ENCODE measurements around the gene PCP4.

PCP4 gene

GRCh38 chr21:39874206-39874605, 7.0 kb downstream of the PCP4 start:
- Histone ChIP-seq H3F3A (ENCODE audit: insufficient read depth) (no peaks in the 10 kb centered on the region), H3K4me3 (ENCODE audit: insufficient read depth, low read length, poor library complexity, severe bottlenecking) (no peak overlapping the region), H3K9me2 (replicated peaks; ENCODE audit: insufficient read depth, low read length) (no peaks in the 10 kb centered on the region), H3K9ac (ENCODE audit: low read length) (no peak overlapping the region), H3K79me2 (ENCODE audit: insufficient read depth, low read length) (no peaks in the 10 kb centered on the region), H3K27me3 (ENCODE audit: low read length) (no peaks in the 10 kb centered on the region), H3K27ac (ENCODE audit: low read depth, low read length) (no peak overlapping the region), H3K4me2 (ENCODE audit: low read depth, low read length, poor library complexity, severe bottlenecking) (no peak overlapping the region), H3K9me3 (ENCODE audit: insufficient read depth, low read length) (no peaks in the 10 kb centered on the region), H4K20me1 (ENCODE audit: low read depth, low read length) (no peaks in the 10 kb centered on the region), H2AFZ (ENCODE audit: low read depth, low read length, severe bottlenecking) (no peak overlapping the region), H3K36me3 (ENCODE audit: low read length) (no peaks in the 10 kb centered on the region)
- TF ChIP-seq EZH2phosphoT487 (conservative IDR thresholded peaks at IDR 0.05; ENCODE audit: low read length), result no peak
- TF ChIP-seq CTCF (IDR thresholded peaks at IDR 0.05; ENCODE audit: insufficient read depth, low read length, poor library complexity, severe bottlenecking), result no peak

GRCh38 chr21:39874759-39875158, 7.5 kb downstream of the PCP4 start:
- TF ChIP-seq EZH2phosphoT487 (conservative IDR thresholded peaks at IDR 0.05; ENCODE audit: low read length), result no peak
- no peak for TF ChIP-seq CTCF (IDR thresholded peaks at IDR 0.05; ENCODE audit: insufficient read depth, low read length, poor library complexity, severe bottlenecking)
- no peaks in the 10 kb centered on the region for H3K79me2 ChIP-seq (ENCODE audit: insufficient read depth, low read length)
- H3K9me2 ChIP-seq (replicated peaks; ENCODE audit: insufficient read depth, low read length), result no peaks in the 10 kb centered on the region
- H3K9me3 ChIP-seq (ENCODE audit: insufficient read depth, low read length), result no peaks in the 10 kb centered on the region
- H2AFZ ChIP-seq (ENCODE audit: low read depth, low read length, severe bottlenecking), result no peak overlapping the region
- H3K27me3 ChIP-seq (ENCODE audit: low read length), result no peaks in the 10 kb centered on the region
- H3K27ac ChIP-seq (ENCODE audit: low read depth, low read length), result no peak overlapping the region
- no peaks in the 10 kb centered on the region for H4K20me1 ChIP-seq (ENCODE audit: low read depth, low read length)
- no peak overlapping the region for H3K4me3 ChIP-seq (ENCODE audit: insufficient read depth, low read length, poor library complexity, severe bottlenecking)
- no peaks in the 10 kb centered on the region for H3F3A ChIP-seq (ENCODE audit: insufficient read depth)
- H3K9ac ChIP-seq (ENCODE audit: low read length), result no peak overlapping the region
- H3K4me2 ChIP-seq (ENCODE audit: low read depth, low read length, poor library complexity, severe bottlenecking), result no peak overlapping the region
- H3K36me3 ChIP-seq (ENCODE audit: low read length), result no peaks in the 10 kb centered on the region

DNA sequence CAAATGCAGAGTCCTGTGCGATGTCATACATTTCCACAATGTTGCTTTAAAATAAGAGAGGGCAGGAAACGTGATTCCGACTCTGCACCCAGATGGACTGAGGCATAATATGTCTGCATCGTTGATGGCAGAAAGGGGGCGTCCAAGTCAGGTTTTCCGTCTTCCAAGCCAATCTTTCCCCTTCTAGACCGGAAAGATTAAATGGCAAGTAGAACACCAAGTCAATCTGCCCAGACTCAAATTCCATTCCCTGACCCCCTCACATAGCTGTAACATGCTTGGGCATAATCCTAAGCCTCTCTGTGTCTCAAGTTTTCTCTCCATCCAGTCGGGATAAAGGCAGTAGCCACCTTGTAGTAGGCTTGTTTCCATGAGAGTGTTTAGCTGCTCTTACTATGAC, 14.4 kb downstream of the PCP4 start:
- no peaks in the 10 kb centered on the region for H3K27me3 ChIP-seq (ENCODE audit: low read length)
- H3K4me3 ChIP-seq (ENCODE audit: insufficient read depth, low read length, poor library complexity, severe bottlenecking), result no peak overlapping the region
- no peak for TF ChIP-seq EZH2phosphoT487 (conservative IDR thresholded peaks at IDR 0.05; ENCODE audit: low read length)
- no peak for TF ChIP-seq CTCF (IDR thresholded peaks at IDR 0.05; ENCODE audit: insufficient read depth, low read length, poor library complexity, severe bottlenecking)
- H3K9me3 ChIP-seq (ENCODE audit: insufficient read depth, low read length), result no peaks in the 10 kb centered on the region
- H3K9me2 ChIP-seq (replicated peaks; ENCODE audit: insufficient read depth, low read length), result no peaks in the 10 kb centered on the region
- H3K27ac ChIP-seq (ENCODE audit: low read depth, low read length), result no peak overlapping the region
- no peaks in the 10 kb centered on the region for H3K36me3 ChIP-seq (ENCODE audit: low read length)
- no peaks in the 10 kb centered on the region for H4K20me1 ChIP-seq (ENCODE audit: low read depth, low read length)
- no peaks in the 10 kb centered on the region for H3F3A ChIP-seq (ENCODE audit: insufficient read depth)
- H2AFZ ChIP-seq (ENCODE audit: low read depth, low read length, severe bottlenecking), result no peak overlapping the region
- H3K9ac ChIP-seq (ENCODE audit: low read length), result no peak overlapping the region
- no peaks in the 10 kb centered on the region for H3K79me2 ChIP-seq (ENCODE audit: insufficient read depth, low read length)
- H3K4me2 ChIP-seq (ENCODE audit: low read depth, low read length, poor library complexity, severe bottlenecking), result no peak overlapping the region
